ENCODE measurements around the gene BRF1.

BRF1 gene

GRCh38 chr14:105204206-105204930 lies 96.4 kb downstream of the BRF1 start:
- TF ChIP-seq, protein P1, sequence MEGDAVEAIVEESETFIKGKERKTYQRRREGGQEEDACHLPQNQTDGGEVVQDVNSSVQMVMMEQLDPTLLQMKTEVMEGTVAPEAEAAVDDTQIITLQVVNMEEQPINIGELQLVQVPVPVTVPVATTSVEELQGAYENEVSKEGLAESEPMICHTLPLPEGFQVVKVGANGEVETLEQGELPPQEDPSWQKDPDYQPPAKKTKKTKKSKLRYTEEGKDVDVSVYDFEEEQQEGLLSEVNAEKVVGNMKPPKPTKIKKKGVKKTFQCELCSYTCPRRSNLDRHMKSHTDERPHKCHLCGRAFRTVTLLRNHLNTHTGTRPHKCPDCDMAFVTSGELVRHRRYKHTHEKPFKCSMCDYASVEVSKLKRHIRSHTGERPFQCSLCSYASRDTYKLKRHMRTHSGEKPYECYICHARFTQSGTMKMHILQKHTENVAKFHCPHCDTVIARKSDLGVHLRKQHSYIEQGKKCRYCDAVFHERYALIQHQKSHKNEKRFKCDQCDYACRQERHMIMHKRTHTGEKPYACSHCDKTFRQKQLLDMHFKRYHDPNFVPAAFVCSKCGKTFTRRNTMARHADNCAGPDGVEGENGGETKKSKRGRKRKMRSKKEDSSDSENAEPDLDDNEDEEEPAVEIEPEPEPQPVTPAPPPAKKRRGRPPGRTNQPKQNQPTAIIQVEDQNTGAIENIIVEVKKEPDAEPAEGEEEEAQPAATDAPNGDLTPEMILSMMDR (IDR thresholded peaks at IDR 0.05; ENCODE audit: extremely low read depth, missing control alignments), result no peak
- DNase-seq (ENCODE audit: low spot score), result no peak

DNA sequence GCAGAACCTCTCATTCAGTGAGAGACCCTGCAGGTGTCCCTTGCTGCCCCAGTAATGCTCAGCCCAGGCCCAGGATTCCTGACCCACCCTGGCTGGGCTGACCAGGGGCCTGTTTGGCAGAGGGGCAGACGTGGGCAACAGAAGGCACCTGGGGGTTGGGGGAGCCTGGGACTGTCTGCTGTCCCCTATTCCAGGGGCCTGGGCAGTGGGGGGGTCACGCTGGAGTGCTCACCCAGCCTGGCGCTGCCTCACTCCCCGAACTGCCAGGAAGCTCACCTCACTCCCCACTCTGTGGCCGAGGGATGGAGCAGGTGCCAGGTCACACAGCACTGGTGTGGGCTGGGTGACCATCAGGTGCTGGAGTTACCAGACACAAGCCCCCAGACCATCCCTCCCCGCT lies 97.1 kb downstream of the BRF1 start:
- TF ChIP-seq, protein P1 (IDR thresholded peaks at IDR 0.05; ENCODE audit: extremely low read depth, missing control alignments), result no peak
- no peak for DNase-seq (ENCODE audit: low spot score)

GRCh38 chr14:105203057-105203531 lies 97.7 kb downstream of the BRF1 start:
- TF ChIP-seq, protein P1 (IDR thresholded peaks at IDR 0.05; ENCODE audit: extremely low read depth, missing control alignments), result peak; percentile 86
- peak; percentile 89 for DNase-seq (ENCODE audit: low spot score)

GRCh38 chr14:105201925-105202513 lies 98.8 kb downstream of the BRF1 start:
- TF ChIP-seq, protein P1 (IDR thresholded peaks at IDR 0.05; ENCODE audit: extremely low read depth, missing control alignments), result no peak
- peak; percentile 65 for DNase-seq (ENCODE audit: low spot score)

DNA sequence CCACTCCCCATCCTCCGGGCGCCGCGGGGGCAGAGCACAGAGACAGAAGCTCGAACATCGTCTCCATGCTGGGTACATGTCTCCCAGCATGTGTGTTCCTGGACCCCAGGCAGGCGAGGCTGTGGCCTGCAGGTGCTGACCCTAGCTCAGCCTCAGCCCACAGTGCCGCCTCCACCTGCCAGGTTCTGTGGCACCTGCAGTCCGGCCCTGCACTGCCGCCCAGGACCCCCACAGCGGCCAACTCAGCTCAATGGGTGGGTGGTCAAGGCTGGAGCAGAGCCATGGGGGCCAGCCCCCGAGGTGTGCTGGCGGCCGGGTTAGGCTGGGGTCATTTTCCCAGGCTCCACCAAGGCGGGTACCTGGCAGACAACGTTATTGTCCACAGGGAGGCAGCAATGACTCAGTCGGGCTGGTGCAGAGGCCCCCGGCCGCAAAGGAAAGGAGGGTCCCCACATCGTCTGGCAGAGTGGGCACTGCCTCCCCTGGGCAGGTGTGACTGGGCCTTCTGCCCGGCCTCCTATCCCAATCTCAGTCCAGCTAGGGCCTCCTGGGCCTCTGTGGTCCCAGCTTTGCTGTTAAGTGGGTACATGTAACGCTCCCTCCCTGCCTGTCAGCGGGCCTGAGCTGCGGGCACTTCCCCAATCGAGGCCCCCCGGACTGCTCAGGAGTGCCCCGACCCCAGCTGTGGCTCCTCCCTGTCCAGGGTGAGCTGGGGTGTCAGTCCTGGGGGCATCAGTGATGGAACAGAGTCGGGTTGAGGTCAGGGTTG lies 99.5 kb downstream of the BRF1 start:
- DNase-seq (ENCODE audit: low spot score), result no peak
- TF ChIP-seq, protein P1 (IDR thresholded peaks at IDR 0.05; ENCODE audit: extremely low read depth, missing control alignments), result no peak

- no peak for DNase-seq (ENCODE audit: low spot score)
Observed at GRCh38 chr14:105200641-105201040, 100.2 kb downstream of the BRF1 start.

More at GRCh38 chr14:105200641-105201040, 100.2 kb downstream of the BRF1 start:
- TF ChIP-seq, protein P1 (IDR thresholded peaks at IDR 0.05; ENCODE audit: extremely low read depth, missing control alignments), result no peak
